Activated naive CD8-positive, alpha-beta T cell treated with anti-CD3 and anti-CD28 coated beads, Interleukin-2, amount 50 U/mL, for 16 hours (primary cell): ENCODE results near the gene NFE2L2.
"Not testable (repeated sequence)": the region's sequence is repeated elsewhere in the genome, so short reads cannot be mapped to it uniquely, and the experiment has no call there.

Experiments used
- DNase-seq: peaks from one replicate; pipeline ENCODE4 v3.0.0-alpha.2; 2020; ENCODE audit warnings: low read depth, low spot score

The NFE2L2 gene

DNA sequence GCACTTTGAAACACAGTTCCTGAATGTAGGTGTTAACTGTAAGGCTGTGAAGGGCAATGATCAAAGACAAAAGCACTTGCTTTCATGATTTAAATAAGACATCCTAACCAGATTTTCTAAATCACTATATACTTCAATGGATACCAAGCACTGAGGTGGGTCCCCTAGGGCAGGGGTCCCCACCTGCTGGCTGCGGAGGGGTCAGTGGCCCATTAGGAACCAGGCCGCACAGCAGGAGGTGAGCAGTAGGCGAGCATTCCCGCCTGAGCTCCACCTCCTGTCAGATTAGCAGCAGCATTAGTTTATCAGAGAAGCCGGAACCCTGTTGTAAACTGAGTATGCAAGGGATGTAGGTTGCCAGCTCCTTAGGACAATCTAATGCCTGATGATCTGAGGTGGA lies 7.1 kb downstream of the NFE2L2 start:
- DNase-seq = no peak

DNA sequence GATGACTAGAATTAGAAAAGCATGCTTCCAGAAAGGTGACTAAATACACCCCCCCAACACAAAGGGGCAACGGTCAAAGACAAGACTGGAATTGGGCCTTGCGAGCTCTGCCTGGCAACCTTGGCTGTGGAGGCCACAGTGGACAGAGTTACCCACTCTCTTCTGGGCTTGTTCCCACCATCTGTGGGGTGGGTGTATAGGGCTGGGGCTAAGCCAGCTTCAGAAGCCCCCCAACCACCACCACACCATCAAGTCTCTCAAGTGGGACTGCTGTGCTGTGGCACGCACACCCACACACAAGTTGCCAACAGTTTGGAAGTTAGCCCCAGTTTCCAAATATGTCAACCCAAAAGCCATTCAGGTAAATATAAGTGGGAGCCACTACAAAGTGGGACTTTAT lies 7.8 kb downstream of the NFE2L2 start:
- DNase-seq = no peak

- DNase-seq = no peak
Observed at GRCh38 chr2:177256026-177256425, 8.5 kb downstream of the NFE2L2 start.

GRCh38 chr2:177255227-177255601 lies 9.3 kb downstream of the NFE2L2 start:
- DNase-seq = no peak

DNA sequence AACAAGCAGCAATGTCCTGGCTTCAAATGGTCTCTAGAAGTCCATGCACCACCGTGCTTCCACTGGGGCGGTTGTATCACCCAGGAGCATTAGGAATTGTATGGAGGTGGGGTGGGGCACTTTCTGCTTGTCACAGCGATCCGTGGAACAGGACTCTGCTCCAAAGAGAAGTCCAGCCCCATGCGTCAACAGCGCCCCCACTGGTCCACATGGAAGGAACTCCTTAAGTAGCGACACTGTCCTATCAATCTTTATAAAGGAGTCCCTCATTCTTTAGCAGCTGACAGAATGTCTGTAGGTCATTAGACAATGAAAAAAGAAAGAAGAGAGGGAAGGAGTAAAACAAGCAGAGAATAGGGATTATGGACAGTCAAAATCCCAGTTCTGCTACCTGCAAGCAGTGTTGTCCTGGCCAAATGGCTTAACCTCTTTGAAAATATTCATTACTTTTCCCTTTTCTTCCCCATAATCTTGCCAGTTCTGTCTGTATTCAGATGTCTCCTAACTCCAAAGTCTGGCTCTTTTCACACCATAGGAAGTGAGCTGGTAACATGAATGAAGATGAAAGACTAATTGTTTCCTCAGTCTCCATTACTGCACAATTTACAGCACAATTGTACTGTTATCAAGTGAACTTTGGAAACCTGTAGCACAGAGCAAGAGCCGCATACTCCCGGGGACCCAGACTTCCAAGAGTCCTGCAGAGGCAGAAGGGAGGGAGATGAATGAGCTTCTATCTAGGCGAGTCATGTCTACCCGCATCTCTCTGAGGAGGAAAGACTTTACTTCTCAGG lies 9.9 kb downstream of the NFE2L2 start:
- no peak for DNase-seq

DNA sequence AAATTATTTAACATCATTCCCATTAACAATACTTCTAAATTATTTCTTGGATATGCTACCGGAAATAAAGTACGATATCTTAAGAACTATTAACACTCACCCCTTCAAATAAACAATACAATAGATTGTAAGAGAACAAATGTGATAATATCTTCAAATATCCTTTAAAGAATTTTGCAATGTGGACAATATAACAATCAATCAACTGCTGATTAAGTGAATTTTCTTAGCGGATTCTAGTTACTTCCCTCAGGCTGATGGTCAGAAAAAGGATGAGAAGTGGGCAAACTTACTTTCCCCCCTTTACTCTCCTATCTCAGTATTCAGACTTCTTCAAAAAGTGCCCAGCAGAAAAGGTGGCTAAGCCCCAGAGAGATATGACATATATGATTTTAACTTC lies 10.8 kb downstream of the NFE2L2 start:
- DNase-seq = no peak

DNA sequence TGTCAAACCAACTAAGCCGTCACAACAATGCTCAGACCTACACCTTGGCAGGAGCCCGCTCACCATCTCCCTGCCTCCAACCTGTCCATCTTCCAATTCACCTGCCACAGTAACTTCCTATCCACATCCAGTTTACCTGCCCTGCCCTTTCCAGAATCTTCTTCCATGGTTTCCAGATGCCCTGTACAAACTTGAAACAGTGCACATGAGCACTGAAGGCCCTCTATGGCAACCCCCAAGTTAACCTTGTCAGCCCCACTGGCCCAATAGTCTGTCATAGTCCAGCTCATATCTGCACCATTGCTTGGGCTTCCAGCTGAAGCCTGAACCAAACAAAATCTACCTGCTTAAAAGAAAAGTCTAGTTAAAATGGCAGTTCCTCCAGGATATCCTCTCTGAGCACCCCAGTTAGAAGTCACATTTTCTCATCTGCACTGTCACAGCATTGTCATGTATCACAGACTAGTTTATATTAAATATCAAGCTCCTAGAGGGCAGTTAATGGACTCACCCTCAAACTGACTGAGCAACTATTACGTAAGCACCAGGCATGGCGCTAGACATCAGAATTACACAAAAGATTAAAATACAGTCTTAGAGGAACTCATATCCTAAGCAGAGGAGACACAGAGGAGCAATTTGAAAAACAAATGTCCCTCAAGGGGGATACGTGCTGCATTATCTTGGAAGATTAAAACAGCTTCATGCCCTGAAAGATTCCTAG lies 11.6 kb downstream of the NFE2L2 start:
- no peak for DNase-seq

GRCh38 chr2:177251165-177251542 lies 13.4 kb downstream of the NFE2L2 start:
- DNase-seq = no peak

DNA sequence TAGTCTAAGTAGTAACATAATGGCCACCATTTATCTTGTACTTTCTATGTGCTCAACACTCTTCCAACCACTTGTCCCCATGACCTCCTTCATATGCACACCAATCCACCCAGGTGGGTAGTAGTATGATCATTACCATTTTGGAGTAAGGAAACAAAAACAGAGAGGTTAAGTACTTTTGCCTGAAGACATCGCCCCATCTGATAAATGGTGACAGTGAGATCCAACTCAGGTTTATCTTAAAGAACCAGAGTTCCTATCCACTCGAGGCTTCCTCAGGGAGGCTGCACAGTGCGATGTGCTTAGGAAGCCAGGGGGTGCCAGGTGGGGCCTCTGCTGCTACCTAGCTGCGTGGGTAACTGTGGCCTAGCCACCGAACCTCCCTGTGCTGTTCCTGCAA lies 14.1 kb downstream of the NFE2L2 start:
- DNase-seq = no peak

DNA sequence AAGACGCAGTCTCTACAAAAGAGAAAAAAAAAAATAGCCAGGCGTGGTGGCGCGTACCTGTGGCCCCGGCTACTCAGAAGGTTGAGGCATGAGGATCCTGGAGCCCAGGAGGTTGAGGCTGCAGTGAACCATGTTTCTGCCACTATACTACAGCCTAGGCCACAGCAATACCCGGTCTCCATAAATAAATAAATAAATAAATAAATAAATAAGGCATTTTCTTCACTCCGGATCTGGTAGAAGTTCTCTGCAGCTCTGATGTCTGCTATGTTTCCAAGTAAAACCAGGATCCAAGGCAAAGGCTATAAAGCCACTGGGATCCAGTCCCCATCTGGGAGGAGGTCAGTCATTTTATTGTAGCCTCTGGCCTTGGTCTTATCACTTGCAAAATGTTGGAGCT lies 15.5 kb downstream of the NFE2L2 start:
- DNase-seq = no peak

DNA sequence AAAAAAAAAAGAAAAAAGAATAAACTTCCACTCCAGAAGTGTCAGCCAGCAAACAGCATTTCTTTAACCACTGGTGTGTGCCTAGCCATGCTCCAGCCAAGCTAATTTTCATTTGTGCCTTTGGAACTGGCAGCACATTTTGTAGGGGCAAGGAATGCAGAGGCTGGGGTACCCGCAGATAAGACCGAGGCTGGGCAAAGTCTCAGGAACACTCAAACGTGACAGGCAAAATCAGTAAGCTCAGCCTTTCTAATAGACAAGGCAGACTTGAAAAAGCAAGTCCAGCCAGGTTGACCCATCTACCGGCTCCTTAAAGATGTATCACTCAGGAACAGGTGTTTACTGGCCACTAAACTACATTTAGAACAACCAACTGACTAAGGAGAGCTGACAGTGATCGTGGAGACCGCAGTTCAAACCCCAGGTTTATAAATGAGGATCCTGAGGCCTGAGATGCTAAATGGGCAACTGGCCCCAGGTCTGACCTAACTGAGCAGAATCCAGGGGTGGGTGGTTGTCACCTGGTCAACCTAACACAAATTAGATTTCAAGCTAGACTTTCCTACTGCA lies 16.7 kb downstream of the NFE2L2 start:
- DNase-seq = no peak

- not testable (repeated sequence) for DNase-seq
Observed at GRCh38 chr2:177246523-177247030, 17.9 kb downstream of the NFE2L2 start.

DNA sequence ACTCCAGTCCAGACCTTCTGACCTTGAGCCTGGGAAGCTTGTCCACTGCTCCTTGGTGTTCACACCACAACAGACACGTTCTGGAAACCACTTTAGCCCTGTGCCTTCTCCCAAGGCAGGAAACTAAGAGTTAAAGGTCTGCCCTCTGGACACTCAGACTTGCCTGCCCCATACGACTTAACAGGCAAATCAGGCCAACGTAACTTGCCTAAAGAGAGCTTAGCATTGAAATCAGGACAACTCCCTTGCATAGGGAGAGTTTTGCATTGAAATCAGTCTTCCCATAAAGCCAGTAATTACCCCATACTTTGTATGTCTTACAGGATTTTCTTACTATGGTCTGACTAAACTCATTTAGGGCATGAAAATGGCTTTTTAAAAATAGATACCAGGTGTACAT lies 18.5 kb downstream of the NFE2L2 start:
- DNase-seq = no peak

GRCh38 chr2:177245010-177245422 lies 19.5 kb downstream of the NFE2L2 start:
- DNase-seq = no peak

DNA sequence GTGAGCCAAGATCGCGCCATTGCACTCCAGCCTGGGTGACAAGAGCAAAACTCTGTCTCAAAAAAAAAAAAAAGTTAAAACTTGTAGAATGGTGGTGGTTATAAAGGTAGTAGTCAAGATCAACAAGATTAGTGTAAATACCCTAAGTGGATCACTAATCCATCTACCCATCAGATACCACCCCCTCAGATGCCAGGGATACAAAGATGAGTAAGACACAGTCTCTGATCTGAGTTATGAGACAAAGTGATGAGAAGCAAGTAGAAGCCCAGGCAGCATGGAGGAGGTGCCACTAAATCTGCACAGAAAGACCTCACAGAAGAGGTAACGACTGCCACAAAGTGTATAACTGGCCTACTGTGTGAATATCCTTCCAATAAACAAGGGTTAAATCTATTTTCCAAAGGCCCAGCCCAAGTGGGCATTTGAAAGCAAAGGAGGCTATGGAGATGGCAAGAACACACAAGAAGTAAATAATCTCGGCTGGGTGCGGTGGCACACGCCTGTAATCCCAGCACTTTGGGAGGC lies 20.2 kb downstream of the NFE2L2 start:
- no peak for DNase-seq

GRCh38 chr2:177243476-177243875 lies 21.1 kb downstream of the NFE2L2 start:
- DNase-seq = no peak

DNA sequence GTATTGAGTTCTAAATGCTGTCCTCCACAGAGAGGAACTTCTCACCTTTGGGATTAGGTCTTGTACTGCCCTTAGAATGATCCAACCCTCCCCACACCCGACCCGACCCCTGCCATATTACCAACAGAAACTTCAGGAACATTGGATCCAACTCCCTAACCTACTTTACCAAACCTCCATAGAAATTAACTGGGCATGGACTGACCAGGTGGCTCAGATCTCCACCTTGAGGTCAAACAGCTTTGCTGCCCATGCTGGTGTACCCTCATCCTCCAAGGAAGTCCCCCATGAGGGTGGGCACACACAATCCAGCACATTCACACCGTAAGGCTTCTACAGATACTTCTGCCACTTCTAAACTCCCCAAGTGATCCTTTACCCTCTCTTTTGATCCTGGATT lies 21.5 kb downstream of the NFE2L2 start:
- DNase-seq = no peak

- DNase-seq = no peak
Observed at GRCh38 chr2:177242121-177242987, 22.2 kb downstream of the NFE2L2 start.

DNA sequence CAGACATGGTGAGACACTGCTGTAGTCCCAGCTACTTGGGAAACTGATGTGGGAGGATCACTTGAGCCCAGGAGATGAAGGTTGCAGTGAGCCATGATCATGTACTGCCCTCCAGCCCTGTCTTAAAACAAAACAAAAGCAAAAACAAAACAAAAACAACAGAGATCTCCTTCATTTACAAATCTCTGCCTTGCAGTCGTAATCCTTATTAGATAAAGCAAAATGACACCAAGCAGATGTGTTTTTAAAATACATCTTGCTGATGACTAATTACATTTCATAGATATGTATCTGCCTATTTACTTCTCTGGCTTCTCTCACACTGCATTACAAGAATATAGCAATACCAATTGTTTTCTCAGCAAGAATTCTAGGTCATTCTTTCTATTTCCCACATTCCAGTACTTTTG lies 22.8 kb downstream of the NFE2L2 start:
- no peak for DNase-seq

GRCh38 chr2:177239932-177240630 lies 24.4 kb downstream of the NFE2L2 start:
- no peak for DNase-seq

GRCh38 chr2:177239053-177239452 lies 25.5 kb downstream of the NFE2L2 start:
- DNase-seq = no peak
